IMR-90 (cell line): ENCODE results near the gene ABHD2. TPM values are rescaled to one million over a fixed set of nuclear protein-coding genes. Genes with fewer than 3 reads are reported as not detected.

ENCODE experiments used
- ATAC-seq: fragments of 200-7000 bp; cut with Tn5 transposase; 2 replicates; pipeline ENCODE4 v1.9.1; 2020; ENCODE audit warnings: low read depth, mild to moderate bottlenecking, moderate library complexity
- BruUV-seq: library from RNA; stranded (reverse); fragments of 400-500 nt; replicated peaks from 2 replicates; lab custom pipeline; 2021; lab: Mats Ljungman, UMichigan
- CTCF ChIA-PET: fragments of 300-600 bp; formaldehyde crosslinking; extraction: SDS; loops from one replicate; lab custom pipeline; 2021; ENCODE audit warnings: antibody characterized with exemption; lab: Yijun Ruan, JAX
- POLR2A ChIA-PET: fragments of 300-600 bp; sonication (Branson Sonifier 250); formaldehyde crosslinking; loops from one replicate; lab custom pipeline; 2022; ENCODE audit warnings: antibody characterized with exemption; ENCODE audit not compliant: unreplicated experiment; lab: Charles Lee
- DNase-seq: peaks from one replicate; pipeline ENCODE4 v3.0.0; 2013
- H2AFZ ChIP-seq: replicated peaks from 2 replicates; pipeline ENCODE3; 2013; ENCODE audit warnings: low read length, mild to moderate bottlenecking; ENCODE audit not compliant: poor library complexity
- H2AK5ac ChIP-seq: 2 replicates; pipeline ENCODE4 v1.6.1; 2013; ENCODE audit warnings: low read depth, low read length, inconsistent platforms
- H2AK9ac ChIP-seq: replicated peaks from 2 replicates; pipeline ENCODE3; 2013; ENCODE audit warnings: mild to moderate bottlenecking, low read depth, low read length, moderate library complexity; ENCODE audit not compliant: poor library complexity
- H2BK120ac ChIP-seq: 2 replicates; pipeline ENCODE4 v1.6.1; 2013; ENCODE audit warnings: low read depth, low read length, inconsistent platforms
- H2BK15ac ChIP-seq: 3 replicates; pipeline ENCODE4 v1.6.1; 2013; ENCODE audit warnings: low read depth, low read length, inconsistent platforms
- H2BK20ac ChIP-seq: 2 replicates; pipeline ENCODE4 v1.6.1; 2013; ENCODE audit warnings: low read depth, mild to moderate bottlenecking, inconsistent platforms, low read length, moderate library complexity
- H2BK5ac ChIP-seq: 2 replicates; pipeline ENCODE4 v1.6.1; 2013; ENCODE audit warnings: mild to moderate bottlenecking, low read depth, low read length, inconsistent platforms; ENCODE audit not compliant: poor library complexity, severe bottlenecking
- H3K14ac ChIP-seq: replicated peaks from 2 replicates; pipeline ENCODE4 v1.6.1; 2013; ENCODE audit warnings: low read depth, low read length, inconsistent platforms
- H3K18ac ChIP-seq: 2 replicates; pipeline ENCODE4 v1.6.1; 2013; ENCODE audit warnings: low read depth, low read length, control low read depth
- H3K23ac ChIP-seq: 2 replicates; pipeline ENCODE4 v1.6.1; 2013; ENCODE audit warnings: low read depth, low read length, inconsistent platforms
- H3K27ac ChIP-seq: 2 replicates; pipeline ENCODE4 v1.5.1; 2013; ENCODE audit warnings: mild to moderate bottlenecking, control low read depth, low read length; ENCODE audit not compliant: insufficient read depth
- H3K27me3 ChIP-seq: 2 replicates; pipeline ENCODE4 v1.6.1; 2013; ENCODE audit warnings: low read length; ENCODE audit not compliant: control insufficient read depth, insufficient read depth
- H3K36me3 ChIP-seq: 2 replicates; pipeline ENCODE4 v1.6.1; 2013; ENCODE audit warnings: low read length, mixed read lengths; ENCODE audit not compliant: control insufficient read depth, insufficient read depth
- H3K4ac ChIP-seq: 2 replicates; pipeline ENCODE4 v1.6.1; 2013; ENCODE audit warnings: low read depth, low read length, inconsistent platforms
- H3K4me1 ChIP-seq: 2 replicates; pipeline ENCODE4 v1.6.1; 2013; ENCODE audit warnings: low read length, mixed read lengths; ENCODE audit not compliant: control insufficient read depth, insufficient read depth
- H3K4me2 ChIP-seq: 2 replicates; pipeline ENCODE4 v1.6.1; 2013; ENCODE audit warnings: low read depth, mild to moderate bottlenecking, control low read depth, low read length, moderate library complexity
- H3K4me3 ChIP-seq: 2 replicates; pipeline ENCODE4 v1.5.1; 2013; ENCODE audit warnings: low read depth, mild to moderate bottlenecking, control low read depth, low read length, moderate library complexity; ENCODE audit not compliant: insufficient read depth
- H3K56ac ChIP-seq: 2 replicates; pipeline ENCODE4 v1.6.1; 2013; ENCODE audit warnings: low read length, inconsistent platforms; ENCODE audit not compliant: insufficient read depth; ENCODE audit errors: extremely low read depth
- H3K79me1 ChIP-seq, 2 experiments: 2 replicates each; pipeline ENCODE4 v1.6.1; 2013; ENCODE audit warnings: low read length in 2 of 2, inconsistent platforms in 1 of 2, low read depth in 1 of 2
- H3K9ac ChIP-seq: 2 replicates; pipeline ENCODE4 v1.6.1; 2013; ENCODE audit warnings: low read depth, low read length, control low read depth
- H3K9me1 ChIP-seq: 2 replicates; pipeline ENCODE4 v1.6.1; 2013; ENCODE audit warnings: low read length, inconsistent platforms; ENCODE audit not compliant: insufficient read depth
- H3K9me3 ChIP-seq: 2 replicates; pipeline ENCODE4 v1.6.1; 2013; ENCODE audit warnings: low read length; ENCODE audit not compliant: control insufficient read depth, insufficient read depth
- H4K20me1 ChIP-seq: 2 replicates; pipeline ENCODE4 v1.6.1; 2013; ENCODE audit warnings: low read length, inconsistent platforms; ENCODE audit not compliant: insufficient read depth
- H4K5ac ChIP-seq: 2 replicates; pipeline ENCODE4 v1.6.1; 2013; ENCODE audit warnings: mild to moderate bottlenecking, low read depth, low read length, control low read depth
- H4K8ac ChIP-seq, 2 experiments: 2 replicates each; pipeline ENCODE4 v1.6.1; 2013; ENCODE audit warnings: low read depth in 2 of 2, low read length in 2 of 2, control low read depth in 1 of 2, inconsistent platforms in 1 of 2
- H4K91ac ChIP-seq: 2 replicates; pipeline ENCODE4 v1.6.1; 2013; ENCODE audit warnings: low read depth, low read length, inconsistent platforms; ENCODE audit not compliant: insufficient read depth
- CEBPB ChIP-seq: IDR thresholded peaks from 2 replicates; pipeline ENCODE4 v1.6.1; 2012; ENCODE audit warnings: low read depth, low read length, improper control_type of control experiment
- CHD1 ChIP-seq: IDR thresholded peaks from 2 replicates; pipeline ENCODE4 v1.6.1; 2012; ENCODE audit warnings: low read depth, low read length, improper control_type of control experiment
- MAFK ChIP-seq: IDR thresholded peaks from 2 replicates; pipeline ENCODE4 v1.6.1; 2012; ENCODE audit warnings: low read depth, low read length, improper control_type of control experiment
- MXI1 ChIP-seq: IDR thresholded peaks from 2 replicates; pipeline ENCODE4 v1.6.1; 2012; ENCODE audit warnings: low read depth, mild to moderate bottlenecking, low read length, moderate library complexity, borderline replicate concordance
- NFE2L2 ChIP-seq: fragments of 150-350 bp; IDR thresholded peaks from 2 replicates; pipeline ENCODE4 v1.6.1; 2016; ENCODE audit warnings: low read depth, mild to moderate bottlenecking, low read length
- POLR2A ChIP-seq: IDR thresholded peaks from 2 replicates; pipeline ENCODE4 v1.6.1; 2012; ENCODE audit warnings: mild to moderate bottlenecking, low read depth, low read length
- RFX5 ChIP-seq: IDR thresholded peaks from 2 replicates; pipeline ENCODE4 v1.8.0; 2012; ENCODE audit warnings: low read depth, mild to moderate bottlenecking, low read length, moderate library complexity
- SMC3 ChIP-seq: fragments of 150-350 bp; IDR thresholded peaks from 2 replicates; pipeline ENCODE4 v1.6.1; 2016; ENCODE audit warnings: low read depth, mild to moderate bottlenecking, antibody characterized with exemption, low read length, moderate library complexity
- WGBS, 2 experiments: methylation state at CpG; one replicate each; pipeline versions ENCODE4 v1.1.5 to v1.1.7; 2013; ENCODE audit warnings: missing lambda C conversion rate in 2 of 2; ENCODE audit not compliant: insufficient read length in 1 of 2; ENCODE audit errors: extremely low coverage in 2 of 2; 5-methylcytosine and 5-hydroxymethylcytosine counted together
- dilution Hi-C: fragments of 300-500 bp; cut with HindIII; formaldehyde crosslinking; loops from one replicate; pipeline ENCODE4 v1.14.3; 2018; ENCODE audit warnings: low sequenced_read_pairs; ENCODE audit not compliant: unreplicated experiment
- in situ Hi-C: fragments of 300-500 bp; cut with MboI; formaldehyde crosslinking; loops from 3 replicates; pipeline ENCODE4 v1.14.3; 2019; ENCODE audit warnings: low sequenced_read_pairs, inconsistent platforms, mixed read lengths
- intact Hi-C: fragments of 100-400 bp; cut with micrococcal nuclease; formaldehyde crosslinking; loops from 2 replicates; pipeline ENCODE4 v1.10.0; 2022
- polyA plus RNA-seq, 3 experiments: library from polyadenylated mRNA; depleted of rRNA; stranded (reverse); fragments of >200 nt; gene quantifications; 2 replicates each; pipeline ENCODE4 v1.2.3, GENCODE V29; 2012; ENCODE audit warnings: low replicate concordance in 1 of 3
- total RNA-seq: library from RNA; depleted of rRNA; stranded (reverse); fragments of >200 nt; gene quantifications from 2 replicates; pipeline ENCODE4 v1.2.3, GENCODE V29; 2012
- TF ChIP-seq, protein P1 (sequence below): fragments of 150-350 bp; IDR thresholded peaks from 2 replicates; pipeline ENCODE4 v1.6.1; 2016; ENCODE audit warnings: low read depth, mild to moderate bottlenecking, low read length, moderate library complexity, borderline replicate concordance
- TF ChIP-seq, protein P2 (sequence below): conservative IDR thresholded peaks from 2 replicates; pipeline ENCODE4 v1.5.1; 2012; ENCODE audit warnings: mild to moderate bottlenecking, low read depth, low read length, improper control_type of control experiment
- TF ChIP-seq, protein P3 (sequence below): fragments of 150-350 bp; IDR thresholded peaks from 2 replicates; pipeline ENCODE4 v1.6.1; 2017; ENCODE audit warnings: mild to moderate bottlenecking, antibody characterized with exemption, low read length, low read depth

The ABHD2 gene
- total and polyA plus RNA-seq, 2 of the 4 experiments (the other 2 are of a cell fraction): 31.2 to 62.9 TPM

GRCh38 chr15:89114990-89115389 lies 26.7 kb downstream of the ABHD2 start:
- peaks cover 16% of the 10 kb centered on the region for H3K4me1 ChIP-seq
- no CpG with 5 or more reads among the region's 3 CpGs for WGBS, 2 experiments
- no peak overlapping the region for H2BK120ac ChIP-seq
- H4K20me1 ChIP-seq: no peaks in the 10 kb centered on the region
- peaks cover 25% of the 10 kb centered on the region for H3K9me1 ChIP-seq
- H3K9me3 ChIP-seq: no peaks in the 10 kb centered on the region
- dilution Hi-C loops: no loop called here
- no peak overlapping the region for H3K14ac ChIP-seq
- H3K18ac ChIP-seq: no peak overlapping the region
- H3K56ac ChIP-seq: no peak overlapping the region
- H3K9ac ChIP-seq: no peak overlapping the region
- no peak overlapping the region for H4K91ac ChIP-seq
- no TSS peak for BruUV-seq
- POLR2A ChIA-PET: no interaction called here
- no peak overlapping the region for H3K4me3 ChIP-seq
- no peak overlapping the region for H3K27ac ChIP-seq
- in situ Hi-C loops: no loop called here
- H2BK15ac ChIP-seq: no peak overlapping the region
- H3K4me2 ChIP-seq: no peak overlapping the region
- ATAC-seq: peak; percentile 73
- H3K36me3 ChIP-seq: peaks cover 14% of the 10 kb centered on the region
- H2BK5ac ChIP-seq: no peak overlapping the region
- no peak overlapping the region; a peak in 1 of 4 replicates for H4K8ac ChIP-seq
- H2AFZ ChIP-seq: no peak overlapping the region
- TF ChIP-seq, protein P1, sequence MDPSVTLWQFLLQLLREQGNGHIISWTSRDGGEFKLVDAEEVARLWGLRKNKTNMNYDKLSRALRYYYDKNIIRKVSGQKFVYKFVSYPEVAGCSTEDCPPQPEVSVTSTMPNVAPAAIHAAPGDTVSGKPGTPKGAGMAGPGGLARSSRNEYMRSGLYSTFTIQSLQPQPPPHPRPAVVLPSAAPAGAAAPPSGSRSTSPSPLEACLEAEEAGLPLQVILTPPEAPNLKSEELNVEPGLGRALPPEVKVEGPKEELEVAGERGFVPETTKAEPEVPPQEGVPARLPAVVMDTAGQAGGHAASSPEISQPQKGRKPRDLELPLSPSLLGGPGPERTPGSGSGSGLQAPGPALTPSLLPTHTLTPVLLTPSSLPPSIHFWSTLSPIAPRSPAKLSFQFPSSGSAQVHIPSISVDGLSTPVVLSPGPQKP: no peak
- no peak for TF ChIP-seq CHD1
- TF ChIP-seq RFX5: no peak
- TF ChIP-seq MXI1: no peak
- TF ChIP-seq, protein P2, sequence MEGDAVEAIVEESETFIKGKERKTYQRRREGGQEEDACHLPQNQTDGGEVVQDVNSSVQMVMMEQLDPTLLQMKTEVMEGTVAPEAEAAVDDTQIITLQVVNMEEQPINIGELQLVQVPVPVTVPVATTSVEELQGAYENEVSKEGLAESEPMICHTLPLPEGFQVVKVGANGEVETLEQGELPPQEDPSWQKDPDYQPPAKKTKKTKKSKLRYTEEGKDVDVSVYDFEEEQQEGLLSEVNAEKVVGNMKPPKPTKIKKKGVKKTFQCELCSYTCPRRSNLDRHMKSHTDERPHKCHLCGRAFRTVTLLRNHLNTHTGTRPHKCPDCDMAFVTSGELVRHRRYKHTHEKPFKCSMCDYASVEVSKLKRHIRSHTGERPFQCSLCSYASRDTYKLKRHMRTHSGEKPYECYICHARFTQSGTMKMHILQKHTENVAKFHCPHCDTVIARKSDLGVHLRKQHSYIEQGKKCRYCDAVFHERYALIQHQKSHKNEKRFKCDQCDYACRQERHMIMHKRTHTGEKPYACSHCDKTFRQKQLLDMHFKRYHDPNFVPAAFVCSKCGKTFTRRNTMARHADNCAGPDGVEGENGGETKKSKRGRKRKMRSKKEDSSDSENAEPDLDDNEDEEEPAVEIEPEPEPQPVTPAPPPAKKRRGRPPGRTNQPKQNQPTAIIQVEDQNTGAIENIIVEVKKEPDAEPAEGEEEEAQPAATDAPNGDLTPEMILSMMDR: no peak
- no peak for TF ChIP-seq NFE2L2
- TF ChIP-seq, protein P3, sequence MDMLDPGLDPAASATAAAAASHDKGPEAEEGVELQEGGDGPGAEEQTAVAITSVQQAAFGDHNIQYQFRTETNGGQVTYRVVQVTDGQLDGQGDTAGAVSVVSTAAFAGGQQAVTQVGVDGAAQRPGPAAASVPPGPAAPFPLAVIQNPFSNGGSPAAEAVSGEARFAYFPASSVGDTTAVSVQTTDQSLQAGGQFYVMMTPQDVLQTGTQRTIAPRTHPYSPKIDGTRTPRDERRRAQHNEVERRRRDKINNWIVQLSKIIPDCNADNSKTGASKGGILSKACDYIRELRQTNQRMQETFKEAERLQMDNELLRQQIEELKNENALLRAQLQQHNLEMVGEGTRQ: no peak
- TF ChIP-seq CEBPB: no peak
- no peak for TF ChIP-seq SMC3
- no peak for TF ChIP-seq MAFK
- TF ChIP-seq POLR2A: no peak
- no peaks in the 10 kb centered on the region for H3K27me3 ChIP-seq
- no peak overlapping the region for H3K23ac ChIP-seq
- H3K4ac ChIP-seq: no peak overlapping the region
- H4K5ac ChIP-seq: no peak overlapping the region
- peak; percentile 84 for DNase-seq
- CTCF ChIA-PET: interaction anchor here (1.2 to 1.6 kb wide), 2 partner anchors 12 to 57 kb away, joined by 5 to 6 read pairs; no protein-coding TSS in a partner anchor
- no peak overlapping the region for H2AK9ac ChIP-seq
- intact Hi-C loops: no loop called here
- H3K79me1 ChIP-seq: peaks cover 50 to 73% of the 10 kb centered on the region in 2 experiments
- H2BK20ac ChIP-seq: no peak overlapping the region
- H2AK5ac ChIP-seq: 0 out of 2 replicates have a peak overlapping the region, but pooled peaks have one; percentile 5
